Measurements from ENCODE around the gene PTPN4.
A peak's percentile ranks its signal among the peaks of the same experiment; 100 is the strongest.

The PTPN4 gene

DNA sequence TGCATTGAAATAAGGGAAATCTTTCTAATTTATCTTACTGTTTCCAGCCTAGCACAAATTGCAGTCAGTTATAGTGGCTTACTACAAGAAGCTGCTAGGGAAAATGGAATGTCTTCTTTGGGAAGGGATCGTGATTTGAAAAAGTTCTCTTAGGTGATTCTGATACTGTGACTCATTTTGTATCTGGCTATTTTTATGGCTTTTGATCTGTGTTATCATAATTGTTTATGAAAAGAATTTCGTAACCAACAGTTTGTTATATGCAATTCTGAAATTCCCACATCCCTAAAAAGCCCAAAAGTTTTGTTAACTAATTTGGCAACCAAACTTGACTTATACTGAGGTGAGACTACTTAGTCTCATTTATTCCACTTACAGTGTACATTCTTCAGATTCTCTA is 12.4 kb downstream of the PTPN4 start:
- TF ChIP-seq, protein P1, sequence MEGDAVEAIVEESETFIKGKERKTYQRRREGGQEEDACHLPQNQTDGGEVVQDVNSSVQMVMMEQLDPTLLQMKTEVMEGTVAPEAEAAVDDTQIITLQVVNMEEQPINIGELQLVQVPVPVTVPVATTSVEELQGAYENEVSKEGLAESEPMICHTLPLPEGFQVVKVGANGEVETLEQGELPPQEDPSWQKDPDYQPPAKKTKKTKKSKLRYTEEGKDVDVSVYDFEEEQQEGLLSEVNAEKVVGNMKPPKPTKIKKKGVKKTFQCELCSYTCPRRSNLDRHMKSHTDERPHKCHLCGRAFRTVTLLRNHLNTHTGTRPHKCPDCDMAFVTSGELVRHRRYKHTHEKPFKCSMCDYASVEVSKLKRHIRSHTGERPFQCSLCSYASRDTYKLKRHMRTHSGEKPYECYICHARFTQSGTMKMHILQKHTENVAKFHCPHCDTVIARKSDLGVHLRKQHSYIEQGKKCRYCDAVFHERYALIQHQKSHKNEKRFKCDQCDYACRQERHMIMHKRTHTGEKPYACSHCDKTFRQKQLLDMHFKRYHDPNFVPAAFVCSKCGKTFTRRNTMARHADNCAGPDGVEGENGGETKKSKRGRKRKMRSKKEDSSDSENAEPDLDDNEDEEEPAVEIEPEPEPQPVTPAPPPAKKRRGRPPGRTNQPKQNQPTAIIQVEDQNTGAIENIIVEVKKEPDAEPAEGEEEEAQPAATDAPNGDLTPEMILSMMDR (conservative IDR thresholded peaks at IDR 0.05; ENCODE audit: low read depth, low read length) = no peak
- DNase-seq (ENCODE audit: low read depth) = peak; percentile 18
- no peak overlapping the region for H3K4me3 ChIP-seq (ENCODE audit: low read depth, low read length)

DNA sequence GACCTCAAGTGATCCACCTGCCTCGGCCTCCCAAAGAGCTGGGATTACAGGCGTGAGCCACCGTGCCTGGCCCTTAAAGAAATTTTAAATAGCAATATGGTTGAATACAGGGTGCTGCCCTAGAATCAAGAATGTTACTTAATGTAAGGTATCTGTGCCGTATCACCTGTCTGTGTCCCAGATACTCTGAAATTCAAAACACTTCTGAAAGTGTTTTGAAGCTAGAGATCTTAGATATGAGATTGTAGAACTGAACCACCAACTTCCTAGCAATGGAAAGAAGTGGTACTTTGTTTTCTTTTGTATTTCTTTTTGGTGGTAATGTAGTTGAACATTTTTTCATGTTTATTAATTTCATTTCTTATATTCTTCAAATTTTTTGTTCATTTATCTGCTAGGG is 13.0 kb downstream of the PTPN4 start:
- DNase-seq (ENCODE audit: low read depth) = no peak
- no peak overlapping the region for H3K4me3 ChIP-seq (ENCODE audit: low read depth, low read length)
- TF ChIP-seq, protein P1 (conservative IDR thresholded peaks at IDR 0.05; ENCODE audit: low read depth, low read length) = no peak

DNA sequence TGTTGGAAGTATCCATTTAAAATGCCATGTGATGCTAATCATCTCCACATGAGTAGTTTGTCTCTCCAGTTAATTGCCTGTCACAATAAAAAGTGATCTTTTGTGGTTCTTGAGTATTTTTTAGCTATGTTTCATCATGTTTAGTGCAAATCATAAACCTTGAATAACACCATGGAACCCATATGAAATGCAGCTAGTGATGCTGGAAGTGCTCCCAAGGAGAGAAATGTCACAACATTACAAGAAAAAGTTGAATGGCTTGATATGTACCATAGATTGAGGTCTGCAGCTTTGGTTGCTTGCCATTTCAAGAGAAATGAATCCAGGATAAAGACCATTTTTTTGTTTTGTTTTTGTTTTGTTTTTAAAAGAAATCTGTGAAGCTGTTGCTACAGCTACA is 14.3 kb downstream of the PTPN4 start:
- no peak for DNase-seq (ENCODE audit: low read depth)
- no peak overlapping the region for H3K4me3 ChIP-seq (ENCODE audit: low read depth, low read length)
- TF ChIP-seq, protein P1 (conservative IDR thresholded peaks at IDR 0.05; ENCODE audit: low read depth, low read length) = no peak

DNA sequence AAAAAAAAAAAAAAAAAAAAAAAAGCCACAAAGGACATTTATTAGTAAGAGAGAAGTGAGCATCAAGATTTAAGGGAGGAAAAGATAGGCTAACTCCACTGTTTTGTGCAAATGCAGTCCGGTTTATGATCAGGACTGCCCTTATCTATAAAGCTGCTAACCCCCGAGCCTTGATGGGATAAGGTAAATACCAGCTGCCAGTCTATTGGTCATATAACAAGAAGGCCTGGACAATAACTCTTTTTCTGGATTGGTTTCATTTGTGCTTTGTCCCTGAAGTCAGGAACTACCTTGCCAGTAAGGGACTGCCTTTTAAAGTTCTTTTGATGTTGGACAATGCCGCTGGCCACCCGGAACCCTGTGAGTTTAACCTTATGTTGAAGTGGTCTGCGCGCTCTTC is 15.4 kb downstream of the PTPN4 start:
- no peak for DNase-seq (ENCODE audit: low read depth)
- TF ChIP-seq, protein P1 (conservative IDR thresholded peaks at IDR 0.05; ENCODE audit: low read depth, low read length) = no peak
- H3K4me3 ChIP-seq (ENCODE audit: low read depth, low read length) = no peak overlapping the region

DNA sequence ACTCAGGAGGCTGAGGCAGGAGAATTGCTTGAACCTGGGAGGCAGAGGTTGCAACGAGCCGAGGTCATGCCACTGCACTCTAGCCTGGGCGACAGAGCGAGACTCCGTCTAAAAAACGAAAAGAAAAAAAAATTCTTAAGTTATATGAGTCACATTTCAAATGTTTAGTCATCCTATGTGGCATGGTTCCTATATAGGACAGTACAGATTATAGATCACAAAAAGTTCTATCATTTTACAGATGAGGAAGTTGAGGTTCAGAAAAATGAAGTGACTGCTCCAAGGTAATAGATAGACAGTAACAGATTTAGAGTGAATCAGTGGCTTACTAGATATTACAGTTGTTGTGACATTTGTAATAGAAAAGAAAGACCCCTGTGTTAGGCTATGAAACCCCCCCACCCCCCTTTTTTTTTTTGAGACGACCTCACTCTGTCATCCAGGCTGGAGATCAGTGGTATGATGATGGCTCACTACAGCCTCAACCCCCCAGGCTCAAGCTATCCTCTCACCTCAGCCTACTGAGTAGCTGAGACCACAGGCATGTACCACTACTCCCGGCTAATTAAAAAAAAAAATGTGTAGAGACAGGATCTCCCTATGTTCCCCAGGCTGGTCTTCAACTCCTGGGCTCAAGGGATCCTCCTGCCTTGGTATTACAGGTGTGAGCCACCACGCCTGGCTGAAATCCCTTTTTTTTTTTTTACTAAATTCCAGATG is 22.7 kb downstream of the PTPN4 start:
- TF ChIP-seq, protein P1 (conservative IDR thresholded peaks at IDR 0.05; ENCODE audit: low read depth, low read length) = no peak
- peak; percentile 8 for DNase-seq (ENCODE audit: low read depth)
- H3K4me3 ChIP-seq (ENCODE audit: low read depth, low read length) = no peak overlapping the region

DNA sequence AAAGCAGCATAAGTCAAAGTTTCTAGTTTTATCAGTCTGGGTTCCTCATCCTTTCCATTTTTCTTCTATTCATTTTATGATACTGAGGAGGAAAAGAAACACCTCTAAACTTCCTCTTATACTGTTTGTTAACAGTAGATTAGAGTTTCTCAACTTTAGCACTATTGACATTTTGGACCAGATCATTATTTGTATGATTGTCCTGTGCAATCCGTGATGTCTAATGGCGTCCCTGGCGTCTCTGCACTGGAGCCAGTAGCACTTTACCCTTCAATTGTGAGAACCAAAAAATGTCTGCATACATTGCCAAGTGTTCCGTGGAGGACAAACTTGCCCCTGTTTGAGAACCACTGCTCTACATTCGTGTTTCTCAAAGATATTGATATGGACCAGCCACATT is 25.2 kb downstream of the PTPN4 start:
- DNase-seq (ENCODE audit: low read depth) = no peak
- TF ChIP-seq, protein P1 (conservative IDR thresholded peaks at IDR 0.05; ENCODE audit: low read depth, low read length) = no peak
- no peak overlapping the region for H3K4me3 ChIP-seq (ENCODE audit: low read depth, low read length)

DNA sequence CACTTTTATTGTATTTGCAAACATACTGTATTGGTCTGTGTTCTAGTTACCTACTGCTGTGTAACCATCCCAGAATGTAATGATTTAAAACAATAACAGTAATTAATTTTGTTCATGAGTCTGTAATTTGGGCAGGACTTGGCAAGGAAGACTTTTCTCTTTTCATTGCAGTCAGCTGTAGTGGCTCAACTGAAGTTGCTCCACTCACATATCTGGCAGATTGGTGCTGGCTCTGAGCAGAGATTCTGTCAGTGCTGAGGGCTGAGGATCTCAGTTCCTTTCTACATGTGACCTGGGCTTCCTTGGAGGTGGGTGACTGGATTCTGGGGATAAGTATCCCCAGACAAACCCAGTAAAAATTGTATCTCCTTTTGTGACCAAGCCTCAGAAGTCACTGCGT is 26.6 kb downstream of the PTPN4 start:
- TF ChIP-seq, protein P1 (conservative IDR thresholded peaks at IDR 0.05; ENCODE audit: low read depth, low read length) = no peak
- H3K4me3 ChIP-seq (ENCODE audit: low read depth, low read length) = no peak overlapping the region
- no peak for DNase-seq (ENCODE audit: low read depth)

Measured in choroid plexus epithelial cell (primary cell).